Placental epithelial cell (primary cell): ENCODE data around the gene TSNAXIP1. TPM values are rescaled to one million over a fixed set of nuclear protein-coding genes. Genes with fewer than 3 reads are reported as not detected.

Source experiments
- small RNA-seq: library from RNA; depleted of rRNA; stranded (forward); fragments of <200 nt; gene quantifications from one replicate; pipeline ENCODE3, GENCODE V24; 2012
- total RNA-seq: library from RNA; depleted of rRNA; stranded (reverse); fragments of >200 nt; gene quantifications from 2 replicates; pipeline ENCODE4 v1.2.3, GENCODE V29; 2012

The TSNAXIP1 gene
- 0.11 and 1.2 TPM in 2 replicates for total RNA-seq

DNA sequence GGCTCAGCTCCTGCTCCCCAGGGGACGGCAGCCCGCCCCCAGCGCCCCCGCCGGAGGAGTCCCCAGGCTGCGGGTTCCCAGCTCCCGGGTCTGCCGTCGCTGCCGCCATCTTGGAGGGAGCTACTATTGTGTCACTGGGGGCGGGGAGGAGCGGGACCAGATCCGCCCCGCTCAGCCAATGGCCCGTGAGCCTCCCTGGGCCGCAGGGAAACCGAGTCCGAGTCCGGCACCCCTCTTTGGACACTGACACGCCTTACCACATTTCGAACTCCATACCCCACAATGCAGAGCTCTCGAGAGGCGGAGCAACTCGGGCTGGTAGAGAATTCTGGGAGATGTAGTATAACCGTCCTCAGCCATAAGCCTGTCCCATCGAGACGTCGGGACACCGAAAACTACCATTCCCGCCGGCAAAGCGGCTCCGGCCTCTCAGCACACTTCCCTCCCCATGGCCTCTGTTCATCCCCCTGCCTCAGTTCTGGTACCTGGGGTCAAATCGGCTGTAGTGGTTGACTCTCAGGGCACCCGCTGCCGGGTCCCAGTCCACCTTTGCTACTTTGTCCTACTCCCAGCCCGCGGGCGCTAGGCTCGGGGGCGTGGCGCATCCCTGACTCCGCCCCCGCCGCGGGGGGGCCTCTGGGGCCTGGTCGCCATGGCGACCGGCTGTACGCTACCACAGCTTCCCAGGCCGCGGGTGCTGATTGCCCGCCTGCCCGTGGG lies at the start of gene TSNAXIP1, which contains the start of gene RANBP10:
Gene TSNAXIP1 (plus strand): TSS at position 462 of the 720 bp plus-strand sequence. CDS start 261 bp downstream, outside the sequence.
Gene RANBP10 (minus strand): TSS at position 133 of the 720 bp plus-strand sequence. CDS start 24 bp downstream, at position 109.

GRCh38 chr16:67841816-67842508 lies 35.3 kb downstream of the TSNAXIP1 start, which contains the start of gene THAP11:
Gene THAP11, plus strand, starts transcription at chr16:67842320. Its CDS starts 235 bp downstream, at chr16:67842555.

GRCh38 chr16:67846320-67847063 lies 39.8 kb downstream of the TSNAXIP1 start, which contains the start of gene NUTF2:
Gene NUTF2, plus strand, starts transcription at chr16:67846933. Its CDS starts 18,198 bp downstream, at chr16:67865131.

DNA sequence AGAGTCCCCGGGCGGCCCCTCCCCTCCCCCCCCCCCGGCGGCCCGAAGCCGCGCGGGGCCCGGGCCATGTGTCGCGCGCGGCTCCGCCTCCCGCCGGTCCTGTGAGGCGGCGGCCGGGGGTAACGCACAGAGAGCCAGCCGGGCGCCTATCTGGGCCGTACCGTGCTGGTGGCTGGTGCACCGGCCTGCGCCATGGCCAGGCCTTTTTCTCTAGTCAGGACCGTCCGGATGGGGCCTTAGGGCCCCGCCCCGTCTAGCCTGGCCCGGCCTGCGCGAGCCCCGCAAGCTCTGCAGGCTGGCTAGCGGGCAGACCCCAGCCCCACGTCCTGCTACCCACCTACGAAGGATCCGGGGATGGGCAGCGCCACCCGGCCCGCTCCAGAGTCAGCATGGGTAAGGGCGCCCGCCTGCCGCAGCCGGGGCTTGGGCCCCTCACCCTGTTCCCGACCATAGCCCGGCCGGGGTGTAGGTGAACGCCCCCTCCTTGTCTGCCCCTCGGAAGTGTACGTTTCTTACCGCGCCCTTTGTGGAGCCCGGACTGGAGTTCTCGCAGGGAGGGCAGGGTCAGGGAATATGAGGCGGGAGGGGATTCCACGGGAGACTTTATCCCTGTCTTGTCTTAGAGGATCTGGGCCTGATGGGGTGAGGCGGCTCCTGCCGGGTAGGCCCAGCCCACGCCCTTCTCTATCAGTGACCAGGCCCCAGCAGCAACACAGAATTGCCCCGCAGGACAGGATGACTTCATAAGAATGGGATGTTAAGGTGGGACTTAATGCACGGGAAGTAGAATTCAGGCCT lies 40.6 kb downstream of the TSNAXIP1 start, which contains the start of gene CENPT:
Gene CENPT (minus strand): TSS at position 630 of the 798 bp plus-strand sequence. CDS start 13,834 bp downstream, outside the sequence.

DNA sequence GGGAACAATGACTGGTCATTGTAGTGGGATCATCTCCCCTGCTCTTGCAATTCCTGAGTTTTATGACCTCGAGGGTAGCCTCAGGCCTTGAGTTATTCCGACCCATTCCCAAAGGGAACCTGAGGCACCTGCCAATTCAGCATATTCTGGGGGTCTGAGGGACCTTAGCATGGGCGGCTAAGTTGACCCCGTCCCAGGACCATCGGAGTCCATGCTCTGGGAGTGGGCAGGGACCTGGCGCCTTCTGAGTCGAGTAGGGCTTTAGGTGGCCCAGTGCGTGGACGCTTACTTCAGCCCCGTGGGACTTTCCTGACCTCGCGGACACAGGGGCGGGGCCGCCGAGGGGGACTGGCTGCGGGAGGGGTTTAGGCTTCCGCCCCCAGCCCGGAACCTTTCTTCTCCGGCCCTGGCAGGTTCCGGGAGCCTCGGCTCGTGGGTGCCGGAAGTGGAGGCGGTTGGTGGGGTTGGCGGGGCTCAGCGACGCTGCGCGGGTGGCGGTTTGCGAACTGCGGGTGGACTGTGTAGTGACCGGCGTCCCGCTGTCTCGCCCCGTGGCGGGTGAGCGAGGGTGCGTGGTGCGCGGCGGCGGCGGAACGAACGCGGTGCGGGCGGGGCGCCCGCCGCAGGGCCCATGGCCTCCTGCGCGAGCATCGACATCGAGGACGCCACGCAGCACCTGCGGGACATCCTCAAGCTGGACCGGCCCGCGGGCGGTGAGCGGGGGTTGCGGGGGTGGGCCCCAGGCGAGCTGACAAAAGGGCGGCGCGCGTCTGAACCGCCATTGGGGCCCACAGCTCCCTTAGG lies 66.1 kb downstream of the TSNAXIP1 start, which contains the start of gene EDC4:
Gene EDC4 (plus strand): TSS at position 422 of the 804 bp plus-strand sequence. CDS start 210 bp downstream, at position 632.

Small RNA genes lying within 50 kb of the gene (small RNA-seq; reads per million reads assigned to genes)
- gene AC040162.2, result not detected

Other genes with a start within 250 kb of the TSNAXIP1 start
- 22.9 and 34.9 TPM in 2 replicates for gene CTCF, start 244.4 kb upstream of the TSNAXIP1 start, total RNA-seq
- not detected in 2 replicates for gene CARMIL2, start 161.7 kb upstream of the TSNAXIP1 start, total RNA-seq
- gene ACD, start 146.6 kb upstream of the TSNAXIP1 start, total RNA-seq, result 18.5 and 25.7 TPM in 2 replicates
- 0.39 and 0.65 TPM in 2 replicates for gene PARD6A, start 145.9 kb upstream of the TSNAXIP1 start, total RNA-seq
- gene ENKD1, start 140.1 kb upstream of the TSNAXIP1 start, total RNA-seq, result 13.8 and 17.3 TPM in 2 replicates
- gene C16orf86, start 140.1 kb upstream of the TSNAXIP1 start, total RNA-seq, result 3.9 and 4.7 TPM in 2 replicates
- gene GFOD2, start 87.6 kb upstream of the TSNAXIP1 start, total RNA-seq, result 17.0 and 18.1 TPM in 2 replicates
- 4.6 and 6.3 TPM in 2 replicates for gene RANBP10, start 329 bp upstream of the TSNAXIP1 start, total RNA-seq
- 23.9 and 33.0 TPM in 2 replicates for gene THAP11, start 35.4 kb downstream of the TSNAXIP1 start, total RNA-seq
- 282 and 381 TPM in 2 replicates for gene NUTF2, start 40.0 kb downstream of the TSNAXIP1 start, total RNA-seq
- gene CENPT, start 40.8 kb downstream of the TSNAXIP1 start, total RNA-seq, result 66.3 and 117 TPM in 2 replicates
- 69.5 and 70.3 TPM in 2 replicates for gene EDC4, start 66.2 kb downstream of the TSNAXIP1 start, total RNA-seq
- 0.54 and 0.79 TPM in 2 replicates for gene NRN1L, start 78.0 kb downstream of the TSNAXIP1 start, total RNA-seq
- gene PSKH1, start 86.4 kb downstream of the TSNAXIP1 start, total RNA-seq, result 18.5 and 21.7 TPM in 2 replicates
- 0.65 and 0.79 TPM in 2 replicates for gene CTRL, start 125.0 kb downstream of the TSNAXIP1 start, total RNA-seq
- 22.9 and 23.2 TPM in 2 replicates for gene PSMB10, start 130.0 kb downstream of the TSNAXIP1 start, total RNA-seq
- gene LCAT, start 137.2 kb downstream of the TSNAXIP1 start, total RNA-seq, result 15.7 and 17.6 TPM in 2 replicates
- 121 and 147 TPM in 2 replicates for gene SLC12A4, start 161.7 kb downstream of the TSNAXIP1 start, total RNA-seq
- not detected in 2 replicates for gene DPEP3, start 173.6 kb downstream of the TSNAXIP1 start, total RNA-seq
- not detected in 2 replicates for gene DPEP2, start 192.6 kb downstream of the TSNAXIP1 start, total RNA-seq
- gene DPEP2NB, start 209.0 kb downstream of the TSNAXIP1 start, total RNA-seq, result not detected in 2 replicates
- 10.2 and 11.7 TPM in 2 replicates for gene DDX28, start 216.3 kb downstream of the TSNAXIP1 start, total RNA-seq
- 15.7 and 22.2 TPM in 2 replicates for gene DUS2, start 216.4 kb downstream of the TSNAXIP1 start, total RNA-seq